Ishikawa (cell line): ENCODE results near the gene RNF213.

Experiments used
- CEBPB ChIP-seq: IDR thresholded peaks from 2 replicates; pipeline ENCODE4 v1.6.1; 2012
- CREB1 ChIP-seq: IDR thresholded peaks from 2 replicates; pipeline ENCODE4 v1.6.1; 2012; ENCODE audit warnings: low read depth
- EGR1 ChIP-seq: IDR thresholded peaks from 2 replicates; pipeline ENCODE4 v1.6.1; 2012
- EP300 ChIP-seq: IDR thresholded peaks from 2 replicates; pipeline ENCODE4 v1.6.1; 2012; ENCODE audit warnings: borderline replicate concordance
- FOXM1 ChIP-seq: IDR thresholded peaks from 2 replicates; pipeline ENCODE4 v1.6.1; 2012; ENCODE audit warnings: low read depth, borderline replicate concordance
- NFIC ChIP-seq: IDR thresholded peaks from 2 replicates; pipeline ENCODE4 v1.6.1; 2012
- RAD21 ChIP-seq: IDR thresholded peaks from 2 replicates; pipeline ENCODE4 v1.6.1; 2012; ENCODE audit warnings: low read depth
- TAF1 ChIP-seq: IDR thresholded peaks from 2 replicates; pipeline ENCODE4 v1.6.1; 2012; ENCODE audit warnings: low read depth, mild to moderate bottlenecking
- TCF12 ChIP-seq: IDR thresholded peaks from 2 replicates; pipeline ENCODE4 v1.6.1; 2012; ENCODE audit warnings: low read depth
- TEAD4 ChIP-seq: IDR thresholded peaks from 2 replicates; pipeline ENCODE4 v1.6.1; 2012
- YY1 ChIP-seq: IDR thresholded peaks from 2 replicates; pipeline ENCODE4 v1.6.1; 2012; ENCODE audit warnings: low read depth
- ZBTB7A ChIP-seq: IDR thresholded peaks from 2 replicates; pipeline ENCODE4 v1.6.1; 2012; ENCODE audit warnings: low read depth
- TF ChIP-seq, protein P1 (sequence below): IDR thresholded peaks from 2 replicates; pipeline ENCODE4 v1.6.1; 2012
- TF ChIP-seq, protein P2 (sequence below): IDR thresholded peaks from 2 replicates; pipeline ENCODE4 v1.6.1; 2012
- TF ChIP-seq, protein P3 (sequence below): IDR thresholded peaks from 2 replicates; pipeline ENCODE4 v1.6.1; 2012; ENCODE audit warnings: low read depth, mild to moderate bottlenecking

RNF213 gene

DNA sequence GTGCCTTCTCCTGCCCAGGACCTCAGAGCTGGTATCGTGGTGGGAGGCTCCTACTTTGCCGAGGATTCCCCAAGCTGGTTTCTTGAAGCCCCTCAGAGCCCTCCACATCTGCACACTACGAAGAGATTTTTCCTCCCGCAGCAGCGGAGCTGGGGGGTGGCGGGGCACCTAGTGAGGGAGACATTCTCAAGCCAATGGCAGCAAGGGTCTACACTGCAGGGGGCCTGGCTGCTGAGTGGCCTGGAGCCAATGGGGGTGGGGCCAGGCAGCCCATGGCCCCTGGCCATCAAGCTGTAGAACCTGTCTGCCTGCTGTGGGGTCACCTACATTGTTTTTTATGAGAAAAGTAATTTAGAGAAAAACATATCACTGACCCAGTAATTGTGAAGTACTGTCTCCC is 35.4 kb upstream of the RNF213 start:
- TF ChIP-seq ZBTB7A = peak; percentile 84
- TF ChIP-seq FOXM1 = no peak
- TF ChIP-seq TAF1 = no peak
- TF ChIP-seq, protein P1, sequence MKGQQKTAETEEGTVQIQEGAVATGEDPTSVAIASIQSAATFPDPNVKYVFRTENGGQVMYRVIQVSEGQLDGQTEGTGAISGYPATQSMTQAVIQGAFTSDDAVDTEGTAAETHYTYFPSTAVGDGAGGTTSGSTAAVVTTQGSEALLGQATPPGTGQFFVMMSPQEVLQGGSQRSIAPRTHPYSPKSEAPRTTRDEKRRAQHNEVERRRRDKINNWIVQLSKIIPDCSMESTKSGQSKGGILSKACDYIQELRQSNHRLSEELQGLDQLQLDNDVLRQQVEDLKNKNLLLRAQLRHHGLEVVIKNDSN = no peak
- TF ChIP-seq, protein P2, sequence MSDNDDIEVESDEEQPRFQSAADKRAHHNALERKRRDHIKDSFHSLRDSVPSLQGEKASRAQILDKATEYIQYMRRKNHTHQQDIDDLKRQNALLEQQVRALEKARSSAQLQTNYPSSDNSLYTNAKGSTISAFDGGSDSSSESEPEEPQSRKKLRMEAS = no peak
- TF ChIP-seq CREB1 = no peak
- peak; percentile 81 for TF ChIP-seq NFIC
- no peak for TF ChIP-seq TEAD4
- no peak for TF ChIP-seq TCF12
- no peak for TF ChIP-seq EGR1
- no peak for TF ChIP-seq CEBPB
- TF ChIP-seq RAD21 = 0 out of 2 replicates have a peak, but pooled peaks have one; percentile 0
- no peak for TF ChIP-seq EP300
- TF ChIP-seq, protein P3, sequence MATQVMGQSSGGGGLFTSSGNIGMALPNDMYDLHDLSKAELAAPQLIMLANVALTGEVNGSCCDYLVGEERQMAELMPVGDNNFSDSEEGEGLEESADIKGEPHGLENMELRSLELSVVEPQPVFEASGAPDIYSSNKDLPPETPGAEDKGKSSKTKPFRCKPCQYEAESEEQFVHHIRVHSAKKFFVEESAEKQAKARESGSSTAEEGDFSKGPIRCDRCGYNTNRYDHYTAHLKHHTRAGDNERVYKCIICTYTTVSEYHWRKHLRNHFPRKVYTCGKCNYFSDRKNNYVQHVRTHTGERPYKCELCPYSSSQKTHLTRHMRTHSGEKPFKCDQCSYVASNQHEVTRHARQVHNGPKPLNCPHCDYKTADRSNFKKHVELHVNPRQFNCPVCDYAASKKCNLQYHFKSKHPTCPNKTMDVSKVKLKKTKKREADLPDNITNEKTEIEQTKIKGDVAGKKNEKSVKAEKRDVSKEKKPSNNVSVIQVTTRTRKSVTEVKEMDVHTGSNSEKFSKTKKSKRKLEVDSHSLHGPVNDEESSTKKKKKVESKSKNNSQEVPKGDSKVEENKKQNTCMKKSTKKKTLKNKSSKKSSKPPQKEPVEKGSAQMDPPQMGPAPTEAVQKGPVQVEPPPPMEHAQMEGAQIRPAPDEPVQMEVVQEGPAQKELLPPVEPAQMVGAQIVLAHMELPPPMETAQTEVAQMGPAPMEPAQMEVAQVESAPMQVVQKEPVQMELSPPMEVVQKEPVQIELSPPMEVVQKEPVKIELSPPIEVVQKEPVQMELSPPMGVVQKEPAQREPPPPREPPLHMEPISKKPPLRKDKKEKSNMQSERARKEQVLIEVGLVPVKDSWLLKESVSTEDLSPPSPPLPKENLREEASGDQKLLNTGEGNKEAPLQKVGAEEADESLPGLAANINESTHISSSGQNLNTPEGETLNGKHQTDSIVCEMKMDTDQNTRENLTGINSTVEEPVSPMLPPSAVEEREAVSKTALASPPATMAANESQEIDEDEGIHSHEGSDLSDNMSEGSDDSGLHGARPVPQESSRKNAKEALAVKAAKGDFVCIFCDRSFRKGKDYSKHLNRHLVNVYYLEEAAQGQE = no peak

DNA sequence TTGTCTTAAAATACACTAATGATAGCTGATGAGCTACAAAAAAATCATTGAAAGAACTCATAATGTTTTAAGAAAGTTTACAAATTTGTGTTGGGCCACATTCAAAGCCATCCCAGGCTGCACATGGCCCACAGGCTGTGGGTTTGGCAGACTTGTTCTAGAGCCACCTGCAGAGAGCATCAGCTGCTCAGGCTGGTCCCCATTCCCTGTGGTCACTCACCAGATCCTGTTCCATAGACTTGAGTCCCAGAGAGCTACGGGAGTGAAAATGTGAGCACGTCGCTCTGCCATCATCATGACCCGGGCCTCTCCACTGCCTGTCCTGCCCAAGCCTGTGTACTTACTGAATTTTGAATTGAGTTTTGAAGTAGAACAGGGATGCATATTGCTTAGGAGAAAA is 33.5 kb upstream of the RNF213 start:
- TF ChIP-seq FOXM1 (no peak), EGR1 (no peak), YY1 (no peak), CREB1 (no peak), ZBTB7A (no peak), NFIC (no peak), TAF1 (no peak), TEAD4 (no peak), CEBPB (no peak), RAD21 (no peak), EP300 (no peak), TCF12 (no peak)
- TF ChIP-seq, protein P1 = no peak
- TF ChIP-seq, protein P3 = no peak

DNA sequence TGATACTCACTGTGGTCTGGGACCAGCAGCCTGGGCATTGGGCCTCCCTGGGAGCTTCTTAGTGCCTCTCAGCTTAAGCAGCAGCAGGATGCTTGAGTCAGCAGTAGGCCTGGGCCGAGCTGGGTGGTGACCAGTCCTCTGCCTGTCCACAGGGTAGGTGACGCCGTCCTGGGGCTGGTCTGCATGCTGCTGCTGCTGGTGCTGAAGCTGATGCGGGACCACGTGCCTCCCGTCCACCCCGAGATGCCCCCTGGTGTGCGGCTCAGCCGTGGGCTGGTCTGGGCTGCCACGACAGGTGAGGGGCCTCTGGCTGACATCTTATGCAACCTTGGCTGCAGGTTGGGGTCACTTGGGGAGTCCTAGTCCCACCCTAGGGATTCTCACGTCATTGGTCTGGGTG is 33.0 kb upstream of the RNF213 start:
- TF ChIP-seq NFIC = no peak
- TF ChIP-seq EP300 = no peak
- TF ChIP-seq TAF1 = no peak
- no peak for TF ChIP-seq TCF12
- no peak for TF ChIP-seq RAD21
- no peak for TF ChIP-seq CEBPB
- TF ChIP-seq, protein P3 = no peak
- TF ChIP-seq, protein P1 = no peak
- no peak for TF ChIP-seq EGR1
- TF ChIP-seq CREB1 = no peak
- TF ChIP-seq ZBTB7A = no peak
- no peak for TF ChIP-seq YY1
- TF ChIP-seq, protein P2 = no peak
- TF ChIP-seq FOXM1 = no peak
- no peak for TF ChIP-seq TEAD4

DNA sequence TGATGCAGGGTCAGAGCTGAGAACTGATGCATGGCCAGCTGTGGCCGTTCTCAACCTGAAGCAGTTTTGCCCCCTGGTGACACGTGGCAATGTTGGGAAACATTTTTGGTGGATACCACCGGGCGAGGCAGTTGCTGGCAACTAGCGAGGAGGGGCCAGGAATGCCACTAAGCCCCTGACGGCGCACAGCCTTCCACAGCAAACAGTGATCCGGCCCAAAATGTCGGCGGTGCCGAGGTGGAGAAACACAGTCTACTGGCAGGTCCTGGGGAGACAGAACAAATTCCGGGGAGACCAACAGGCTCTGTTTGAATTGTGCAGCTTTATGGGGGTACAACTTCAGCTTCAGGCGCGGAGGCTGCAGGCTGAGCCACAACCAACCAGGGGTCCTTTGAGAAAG is 32.2 kb upstream of the RNF213 start:
- TF ChIP-seq TAF1 (no peak), RAD21 (no peak), TCF12 (no peak)
- TF ChIP-seq, protein P3 = no peak
